ENCODE data around the gene PLEKHD1.

GRCh38 chr14:69532561-69533340 is 48.2 kb downstream of the PLEKHD1 start:
- TF ChIP-seq CTCF (conservative IDR thresholded peaks at IDR 0.05; ENCODE audit: low read length): no peak
- no peak for TF ChIP-seq EZH2phosphoT487 (IDR thresholded peaks at IDR 0.05; ENCODE audit: borderline replicate concordance, low read depth, low read length)

All from OCI-LY7 (cell line).